WERI-Rb-1 (cell line): Measurements from ENCODE around the gene DIDO1.

ENCODE experiments used
- DNase-seq: peaks from one replicate; pipeline ENCODE4 v3.0.0-alpha.2; 2020
- H3K27ac ChIP-seq: fragments of 250-450 bp; sonication (Bioruptor Pico); 2 replicates; pipeline ENCODE4 v1.5.1; 2020; ENCODE audit warnings: mild to moderate bottlenecking, moderate library complexity
- H3K27me3 ChIP-seq: fragments of 250-450 bp; sonication (Bioruptor Pico); 2 replicates; pipeline ENCODE4 v1.5.1; 2021; ENCODE audit warnings: mild to moderate bottlenecking, low read depth, moderate library complexity; ENCODE audit not compliant: insufficient read depth, severe bottlenecking
- H3K36me3 ChIP-seq: fragments of 250-450 bp; sonication (Bioruptor Pico); 2 replicates; pipeline ENCODE4 v1.5.1; 2020; ENCODE audit warnings: mild to moderate bottlenecking, moderate library complexity
- H3K4me3 ChIP-seq: 2 replicates; pipeline ENCODE4 v1.5.1; 2011; ENCODE audit warnings: low read depth, mild to moderate bottlenecking, control low read depth, low read length
- H3K9me3 ChIP-seq: fragments of 250-450 bp; sonication (Bioruptor Pico); 2 replicates; pipeline ENCODE4 v1.5.1; 2021; ENCODE audit warnings: mild to moderate bottlenecking, moderate library complexity; ENCODE audit not compliant: severe bottlenecking
- TF ChIP-seq, protein P1 (sequence below): IDR thresholded peaks from 2 replicates; pipeline ENCODE4 v1.5.1; 2011; ENCODE audit warnings: low read depth, mild to moderate bottlenecking, control low read depth, inconsistent platforms, low read length

The DIDO1 gene

DNA sequence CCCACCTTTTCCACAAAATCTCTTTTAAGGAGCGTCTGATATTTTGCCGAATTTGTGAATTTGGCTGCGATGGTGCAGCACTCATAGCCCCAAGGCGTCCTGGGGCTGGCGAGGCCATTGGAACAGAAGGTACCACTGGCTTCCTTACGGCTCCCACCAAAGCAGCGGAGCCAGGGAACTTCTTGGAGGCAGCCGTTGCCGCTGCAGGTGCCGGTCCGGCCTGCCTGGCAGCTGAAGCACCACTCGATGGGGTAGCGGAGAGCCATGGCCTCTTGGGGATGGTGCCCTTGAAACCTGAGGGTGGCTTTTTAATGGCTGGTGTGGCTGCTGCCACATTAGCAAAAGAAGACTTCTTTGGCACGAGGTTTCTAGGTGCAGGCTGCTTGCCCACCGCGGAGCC, 29.8 kb downstream of the DIDO1 start:
- TF ChIP-seq, protein P1, sequence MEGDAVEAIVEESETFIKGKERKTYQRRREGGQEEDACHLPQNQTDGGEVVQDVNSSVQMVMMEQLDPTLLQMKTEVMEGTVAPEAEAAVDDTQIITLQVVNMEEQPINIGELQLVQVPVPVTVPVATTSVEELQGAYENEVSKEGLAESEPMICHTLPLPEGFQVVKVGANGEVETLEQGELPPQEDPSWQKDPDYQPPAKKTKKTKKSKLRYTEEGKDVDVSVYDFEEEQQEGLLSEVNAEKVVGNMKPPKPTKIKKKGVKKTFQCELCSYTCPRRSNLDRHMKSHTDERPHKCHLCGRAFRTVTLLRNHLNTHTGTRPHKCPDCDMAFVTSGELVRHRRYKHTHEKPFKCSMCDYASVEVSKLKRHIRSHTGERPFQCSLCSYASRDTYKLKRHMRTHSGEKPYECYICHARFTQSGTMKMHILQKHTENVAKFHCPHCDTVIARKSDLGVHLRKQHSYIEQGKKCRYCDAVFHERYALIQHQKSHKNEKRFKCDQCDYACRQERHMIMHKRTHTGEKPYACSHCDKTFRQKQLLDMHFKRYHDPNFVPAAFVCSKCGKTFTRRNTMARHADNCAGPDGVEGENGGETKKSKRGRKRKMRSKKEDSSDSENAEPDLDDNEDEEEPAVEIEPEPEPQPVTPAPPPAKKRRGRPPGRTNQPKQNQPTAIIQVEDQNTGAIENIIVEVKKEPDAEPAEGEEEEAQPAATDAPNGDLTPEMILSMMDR, result no peak
- peaks cover 61% of the 10 kb centered on the region for H3K36me3 ChIP-seq

DNA sequence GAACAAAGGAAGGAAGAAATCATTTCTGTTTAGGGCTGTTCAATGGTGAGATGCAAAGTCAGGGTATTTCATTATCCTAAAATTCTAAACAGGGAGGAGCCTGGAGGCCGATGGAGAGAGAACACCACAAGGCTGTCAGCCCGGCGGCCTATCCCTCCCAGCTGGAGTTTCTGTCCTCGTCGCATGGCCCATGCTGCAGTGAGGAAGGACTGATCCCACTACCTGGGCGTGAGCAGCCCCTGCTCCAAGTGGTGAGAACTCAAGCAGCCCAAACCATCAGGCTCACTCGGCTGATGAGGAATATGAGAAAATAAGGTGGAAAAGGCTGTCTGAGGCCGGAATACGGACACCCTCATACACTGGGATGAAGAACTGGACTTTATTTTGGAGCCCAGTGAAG, 30.8 kb downstream of the DIDO1 start:
- TF ChIP-seq, protein P1, result no peak
- DNase-seq, result no peak
- no peaks in the 10 kb centered on the region for H3K27me3 ChIP-seq
- H3K4me3 ChIP-seq, result no peak overlapping the region
- H3K27ac ChIP-seq, result no peak overlapping the region
- H3K9me3 ChIP-seq, result no peaks in the 10 kb centered on the region
- peaks cover 64% of the 10 kb centered on the region for H3K36me3 ChIP-seq

More for the DNA sequence above, 29.8 kb downstream of the DIDO1 start:
- DNase-seq, result no peak
- no peak overlapping the region for H3K27ac ChIP-seq
- no peak overlapping the region for H3K4me3 ChIP-seq
- H3K9me3 ChIP-seq, result no peaks in the 10 kb centered on the region
- H3K27me3 ChIP-seq, result no peaks in the 10 kb centered on the region

DNA sequence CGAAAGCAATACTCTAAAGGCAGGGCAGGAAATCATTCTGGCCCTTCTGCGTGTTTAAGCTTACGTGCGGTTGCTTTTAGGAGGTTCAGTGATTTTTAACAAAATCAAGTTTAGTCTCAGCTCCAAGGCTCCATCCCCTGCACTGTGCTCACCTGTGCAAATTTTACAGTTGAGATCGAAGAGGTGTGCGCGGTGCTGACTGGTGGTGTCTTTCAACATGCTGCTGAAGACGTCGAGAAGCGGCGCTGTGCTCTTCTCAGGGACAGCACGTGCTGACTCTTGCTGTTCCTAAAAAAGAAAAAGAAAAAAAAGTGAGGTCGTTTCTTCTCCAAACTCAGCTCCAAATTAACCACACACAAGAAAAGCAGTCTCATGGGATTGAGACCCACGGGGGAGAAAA, 32.0 kb downstream of the DIDO1 start:
- H3K36me3 ChIP-seq, result peaks cover 77% of the 10 kb centered on the region
- no peak overlapping the region for H3K27ac ChIP-seq
- H3K4me3 ChIP-seq, result no peak overlapping the region
- no peaks in the 10 kb centered on the region for H3K9me3 ChIP-seq
- no peak for DNase-seq
- no peaks in the 10 kb centered on the region for H3K27me3 ChIP-seq
- TF ChIP-seq, protein P1, result no peak

DNA sequence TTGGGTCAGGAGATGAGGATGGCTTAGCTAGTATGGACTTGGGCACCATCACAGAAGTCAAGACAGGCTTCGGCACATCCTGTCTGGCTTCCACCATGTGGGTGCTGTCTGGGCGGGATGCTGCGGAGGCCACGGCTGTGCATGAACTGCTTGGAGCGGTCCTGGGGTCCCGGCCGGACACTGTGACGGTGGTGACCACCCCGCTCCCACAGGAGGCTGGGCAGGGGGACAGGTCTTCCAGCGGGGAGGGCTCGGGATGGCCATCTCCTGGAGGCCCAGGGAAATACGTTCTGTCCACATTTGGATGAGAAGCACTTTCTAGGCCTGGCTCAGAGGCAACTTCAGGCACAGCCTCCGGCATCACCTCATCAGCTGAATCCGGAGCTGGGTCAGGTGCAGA, 32.6 kb downstream of the DIDO1 start:
- H3K4me3 ChIP-seq, result no peak overlapping the region
- H3K9me3 ChIP-seq, result no peaks in the 10 kb centered on the region
- no peaks in the 10 kb centered on the region for H3K27me3 ChIP-seq
- DNase-seq, result peak; percentile 37
- TF ChIP-seq, protein P1, result peak; percentile 51; the same call in 1 of the 2 replicates
- no peak overlapping the region for H3K27ac ChIP-seq
- H3K36me3 ChIP-seq, result peaks cover 82% of the 10 kb centered on the region

DNA sequence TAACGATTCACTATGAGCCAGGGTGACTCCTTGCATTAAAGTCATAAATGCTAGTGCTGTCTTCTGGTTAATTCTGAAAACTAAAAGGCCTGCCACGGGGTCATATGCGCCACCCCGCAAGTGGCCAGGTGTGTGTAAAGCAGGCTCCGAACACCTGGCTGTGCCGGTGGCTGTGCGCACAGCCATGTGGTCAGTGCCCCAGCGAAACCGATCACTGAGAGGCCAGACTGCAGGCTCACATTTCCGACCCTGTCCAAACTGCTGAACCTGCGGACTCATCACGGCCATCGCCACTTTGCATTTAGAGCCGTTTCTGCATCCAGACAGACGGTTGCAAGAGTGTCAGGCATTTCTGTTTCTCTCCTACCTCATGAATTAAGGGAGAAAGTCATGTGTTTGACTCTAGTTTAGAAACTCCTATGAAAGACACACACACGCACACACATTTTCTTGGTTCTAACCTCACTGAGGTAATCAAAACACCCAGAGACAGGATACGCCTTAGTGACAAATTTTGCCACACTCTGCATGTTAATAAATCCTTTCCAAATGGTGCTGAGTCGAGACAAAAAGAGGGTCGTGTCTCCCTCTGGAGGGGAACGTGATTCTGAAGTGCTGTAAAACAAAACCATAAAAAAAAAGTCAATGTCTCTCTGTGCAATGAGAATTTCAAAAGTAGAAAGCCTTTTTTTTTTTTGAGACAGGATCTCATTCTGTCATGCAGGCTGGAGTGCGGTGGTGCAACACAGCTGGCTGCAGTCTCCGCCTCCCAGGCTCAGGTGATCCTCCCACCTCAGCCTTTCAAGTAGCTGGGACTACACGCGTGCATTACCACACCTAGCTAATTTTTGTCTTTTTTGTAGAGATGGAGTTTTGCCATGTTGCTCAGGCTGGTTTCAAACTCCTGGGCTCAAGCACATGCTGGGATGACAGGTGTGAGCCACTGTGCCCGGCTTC, 33.7 kb downstream of the DIDO1 start:
- TF ChIP-seq, protein P1, result no peak
- DNase-seq, result no peak
- peaks cover 93% of the 10 kb centered on the region for H3K36me3 ChIP-seq

More for the DNA sequence above, 33.7 kb downstream of the DIDO1 start:
- Histone ChIP-seq H3K27ac (no peak overlapping the region), H3K27me3 (no peaks in the 10 kb centered on the region), H3K4me3 (no peak overlapping the region), H3K9me3 (no peaks in the 10 kb centered on the region)
